GM21423 (cell line): ENCODE measurements around the gene TMEM168.

Experiments used
- ATAC-seq: cut with Tn5 transposase; IDR thresholded peaks from one replicate; pipeline ENCODE4 v1.9.1; 2021; ENCODE audit warnings: mild to moderate bottlenecking, moderate library complexity; ENCODE audit not compliant: unreplicated experiment

TMEM168 gene

DNA sequence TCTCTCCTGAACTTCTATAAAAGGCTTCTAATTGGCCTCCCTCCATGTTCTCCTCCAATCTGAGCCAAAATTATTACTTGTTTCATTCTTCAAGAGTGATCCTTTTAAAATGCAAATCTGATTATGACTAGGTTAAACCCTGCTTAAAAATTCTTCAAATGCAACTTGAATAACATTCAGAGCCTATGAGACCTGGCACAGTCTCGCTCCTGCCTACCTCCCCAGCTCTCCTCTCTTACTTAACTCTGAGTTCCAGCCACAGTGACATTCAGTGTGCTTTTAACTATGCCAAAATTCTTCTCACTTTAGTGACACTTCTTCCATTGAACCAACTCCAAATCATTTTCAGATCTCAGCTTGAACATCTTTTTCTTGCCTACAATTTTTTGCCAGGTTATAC lies 68.8 kb downstream of the TMEM168 start:
- ATAC-seq: no peak

DNA sequence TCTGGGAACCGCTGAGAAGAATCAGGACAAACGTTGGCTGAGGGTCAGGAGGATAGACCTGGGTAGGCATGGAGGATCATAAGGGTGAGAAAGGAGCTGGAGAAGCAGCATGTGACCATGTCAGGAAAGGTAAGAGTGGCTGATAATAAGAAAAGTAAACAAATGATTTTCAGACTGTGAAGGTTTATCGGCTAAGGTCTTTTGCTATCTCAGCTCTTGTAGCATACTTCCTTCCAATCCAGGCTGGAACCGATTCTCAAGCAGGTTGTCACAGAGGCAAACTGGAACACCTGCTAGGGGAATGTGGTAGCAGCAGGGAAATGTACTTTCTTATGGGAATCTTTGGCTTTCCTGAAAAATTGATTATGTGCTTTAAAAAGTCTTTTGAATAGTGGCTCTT lies 74.7 kb downstream of the TMEM168 start:
- ATAC-seq: no peak

DNA sequence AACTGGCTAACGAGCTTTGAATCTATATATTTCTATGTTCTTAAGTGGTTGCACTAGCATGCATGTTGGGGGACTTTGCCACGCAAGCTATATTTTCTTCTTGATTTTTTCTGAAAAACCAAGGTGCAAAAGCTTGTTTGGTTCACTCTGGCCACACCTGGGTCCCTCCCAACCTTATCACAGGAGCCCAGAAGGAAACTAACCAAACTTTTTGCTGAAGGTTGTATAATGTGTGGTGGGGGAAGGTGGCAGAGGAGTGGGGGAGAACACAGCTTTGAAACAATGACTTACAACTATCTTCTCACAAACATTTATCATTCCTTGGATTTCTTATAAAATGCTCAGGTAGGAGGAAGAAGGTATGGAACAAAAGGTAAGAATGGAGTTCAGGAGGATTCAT lies 75.3 kb downstream of the TMEM168 start:
- no peak for ATAC-seq
